IMR-90 (cell line): ENCODE measurements around the gene MRPL44. TPM values are rescaled to one million over a fixed set of nuclear protein-coding genes. Genes with fewer than 3 reads are reported as not detected.
"Not testable (repeated sequence)": the region's sequence is repeated elsewhere in the genome, so short reads cannot be mapped to it uniquely, and the experiment has no call there.

ENCODE experiments used
- ATAC-seq: fragments of 200-7000 bp; cut with Tn5 transposase; 2 replicates; pipeline ENCODE4 v1.9.1; 2020; ENCODE audit warnings: low read depth, mild to moderate bottlenecking, moderate library complexity
- BruUV-seq: library from RNA; stranded (reverse); fragments of 400-500 nt; replicated peaks from 2 replicates; lab custom pipeline; 2021; lab: Mats Ljungman, UMichigan
- CTCF ChIA-PET: fragments of 300-600 bp; formaldehyde crosslinking; extraction: SDS; loops from one replicate; lab custom pipeline; 2021; ENCODE audit warnings: antibody characterized with exemption; lab: Yijun Ruan, JAX
- POLR2A ChIA-PET: fragments of 300-600 bp; sonication (Branson Sonifier 250); formaldehyde crosslinking; loops from one replicate; lab custom pipeline; 2022; ENCODE audit warnings: antibody characterized with exemption; ENCODE audit not compliant: unreplicated experiment; lab: Charles Lee
- DNase-seq: peaks from one replicate; pipeline ENCODE4 v3.0.0; 2013
- H2AFZ ChIP-seq: replicated peaks from 2 replicates; pipeline ENCODE3; 2013; ENCODE audit warnings: low read length, mild to moderate bottlenecking; ENCODE audit not compliant: poor library complexity
- H2AK5ac ChIP-seq: 2 replicates; pipeline ENCODE4 v1.6.1; 2013; ENCODE audit warnings: low read depth, low read length, inconsistent platforms
- H2AK9ac ChIP-seq: replicated peaks from 2 replicates; pipeline ENCODE3; 2013; ENCODE audit warnings: mild to moderate bottlenecking, low read depth, low read length, moderate library complexity; ENCODE audit not compliant: poor library complexity
- H2BK120ac ChIP-seq: 2 replicates; pipeline ENCODE4 v1.6.1; 2013; ENCODE audit warnings: low read depth, low read length, inconsistent platforms
- H2BK15ac ChIP-seq: 3 replicates; pipeline ENCODE4 v1.6.1; 2013; ENCODE audit warnings: low read depth, low read length, inconsistent platforms
- H2BK20ac ChIP-seq: 2 replicates; pipeline ENCODE4 v1.6.1; 2013; ENCODE audit warnings: low read depth, mild to moderate bottlenecking, inconsistent platforms, low read length, moderate library complexity
- H2BK5ac ChIP-seq: 2 replicates; pipeline ENCODE4 v1.6.1; 2013; ENCODE audit warnings: mild to moderate bottlenecking, low read depth, low read length, inconsistent platforms; ENCODE audit not compliant: poor library complexity, severe bottlenecking
- H3K14ac ChIP-seq: replicated peaks from 2 replicates; pipeline ENCODE4 v1.6.1; 2013; ENCODE audit warnings: low read depth, low read length, inconsistent platforms
- H3K18ac ChIP-seq: 2 replicates; pipeline ENCODE4 v1.6.1; 2013; ENCODE audit warnings: low read depth, low read length, control low read depth
- H3K23ac ChIP-seq: 2 replicates; pipeline ENCODE4 v1.6.1; 2013; ENCODE audit warnings: low read depth, low read length, inconsistent platforms
- H3K27ac ChIP-seq: 2 replicates; pipeline ENCODE4 v1.5.1; 2013; ENCODE audit warnings: mild to moderate bottlenecking, control low read depth, low read length; ENCODE audit not compliant: insufficient read depth
- H3K27me3 ChIP-seq: 2 replicates; pipeline ENCODE4 v1.6.1; 2013; ENCODE audit warnings: low read length; ENCODE audit not compliant: control insufficient read depth, insufficient read depth
- H3K36me3 ChIP-seq: 2 replicates; pipeline ENCODE4 v1.6.1; 2013; ENCODE audit warnings: low read length, mixed read lengths; ENCODE audit not compliant: control insufficient read depth, insufficient read depth
- H3K4ac ChIP-seq: 2 replicates; pipeline ENCODE4 v1.6.1; 2013; ENCODE audit warnings: low read depth, low read length, inconsistent platforms
- H3K4me1 ChIP-seq: 2 replicates; pipeline ENCODE4 v1.6.1; 2013; ENCODE audit warnings: low read length, mixed read lengths; ENCODE audit not compliant: control insufficient read depth, insufficient read depth
- H3K4me2 ChIP-seq: 2 replicates; pipeline ENCODE4 v1.6.1; 2013; ENCODE audit warnings: low read depth, mild to moderate bottlenecking, control low read depth, low read length, moderate library complexity
- H3K4me3 ChIP-seq: 2 replicates; pipeline ENCODE4 v1.5.1; 2013; ENCODE audit warnings: low read depth, mild to moderate bottlenecking, control low read depth, low read length, moderate library complexity; ENCODE audit not compliant: insufficient read depth
- H3K56ac ChIP-seq: 2 replicates; pipeline ENCODE4 v1.6.1; 2013; ENCODE audit warnings: low read length, inconsistent platforms; ENCODE audit not compliant: insufficient read depth; ENCODE audit errors: extremely low read depth
- H3K79me1 ChIP-seq, 2 experiments: 2 replicates each; pipeline ENCODE4 v1.6.1; 2013; ENCODE audit warnings: low read length in 2 of 2, inconsistent platforms in 1 of 2, low read depth in 1 of 2
- H3K9ac ChIP-seq: 2 replicates; pipeline ENCODE4 v1.6.1; 2013; ENCODE audit warnings: low read depth, low read length, control low read depth
- H3K9me1 ChIP-seq: 2 replicates; pipeline ENCODE4 v1.6.1; 2013; ENCODE audit warnings: low read length, inconsistent platforms; ENCODE audit not compliant: insufficient read depth
- H3K9me3 ChIP-seq: 2 replicates; pipeline ENCODE4 v1.6.1; 2013; ENCODE audit warnings: low read length; ENCODE audit not compliant: control insufficient read depth, insufficient read depth
- H4K20me1 ChIP-seq: 2 replicates; pipeline ENCODE4 v1.6.1; 2013; ENCODE audit warnings: low read length, inconsistent platforms; ENCODE audit not compliant: insufficient read depth
- H4K5ac ChIP-seq: 2 replicates; pipeline ENCODE4 v1.6.1; 2013; ENCODE audit warnings: mild to moderate bottlenecking, low read depth, low read length, control low read depth
- H4K8ac ChIP-seq, 2 experiments: 2 replicates each; pipeline ENCODE4 v1.6.1; 2013; ENCODE audit warnings: low read depth in 2 of 2, low read length in 2 of 2, control low read depth in 1 of 2, inconsistent platforms in 1 of 2
- H4K91ac ChIP-seq: 2 replicates; pipeline ENCODE4 v1.6.1; 2013; ENCODE audit warnings: low read depth, low read length, inconsistent platforms; ENCODE audit not compliant: insufficient read depth
- BHLHE40 ChIP-seq: fragments of 150-350 bp; IDR thresholded peaks from 2 replicates; pipeline ENCODE4 v1.6.1; 2016; ENCODE audit warnings: mild to moderate bottlenecking, low read depth, low read length
- RCOR1 ChIP-seq: IDR thresholded peaks from 2 replicates; pipeline ENCODE4 v1.6.1; 2012; ENCODE audit warnings: mild to moderate bottlenecking, low read length, improper control_type of control experiment; ENCODE audit not compliant: insufficient replicate concordance
- WGBS, 2 experiments: methylation state at CpG; one replicate each; pipeline versions ENCODE4 v1.1.5 to v1.1.7; 2013; ENCODE audit warnings: missing lambda C conversion rate in 2 of 2; ENCODE audit not compliant: insufficient read length in 1 of 2; ENCODE audit errors: extremely low coverage in 2 of 2; 5-methylcytosine and 5-hydroxymethylcytosine counted together
- dilution Hi-C: fragments of 300-500 bp; cut with HindIII; formaldehyde crosslinking; loops from one replicate; pipeline ENCODE4 v1.14.3; 2018; ENCODE audit warnings: low sequenced_read_pairs; ENCODE audit not compliant: unreplicated experiment
- in situ Hi-C: fragments of 300-500 bp; cut with MboI; formaldehyde crosslinking; loops from 3 replicates; pipeline ENCODE4 v1.14.3; 2019; ENCODE audit warnings: low sequenced_read_pairs, inconsistent platforms, mixed read lengths
- intact Hi-C: fragments of 100-400 bp; cut with micrococcal nuclease; formaldehyde crosslinking; loops from 2 replicates; pipeline ENCODE4 v1.10.0; 2022
- polyA plus RNA-seq, 3 experiments: library from polyadenylated mRNA; depleted of rRNA; stranded (reverse); fragments of >200 nt; gene quantifications; 2 replicates each; pipeline ENCODE4 v1.2.3, GENCODE V29; 2012; ENCODE audit warnings: low replicate concordance in 1 of 3
- total RNA-seq: library from RNA; depleted of rRNA; stranded (reverse); fragments of >200 nt; gene quantifications from 2 replicates; pipeline ENCODE4 v1.2.3, GENCODE V29; 2012
- TF ChIP-seq, protein P1 (sequence below): fragments of 150-350 bp; IDR thresholded peaks from 2 replicates; pipeline ENCODE4 v1.6.1; 2016; ENCODE audit warnings: low read depth, mild to moderate bottlenecking, low read length, moderate library complexity, borderline replicate concordance

Gene MRPL44
- total and polyA plus RNA-seq, 2 of the 4 experiments (the other 2 are of a cell fraction): 18.6 to 20.1 TPM

DNA sequence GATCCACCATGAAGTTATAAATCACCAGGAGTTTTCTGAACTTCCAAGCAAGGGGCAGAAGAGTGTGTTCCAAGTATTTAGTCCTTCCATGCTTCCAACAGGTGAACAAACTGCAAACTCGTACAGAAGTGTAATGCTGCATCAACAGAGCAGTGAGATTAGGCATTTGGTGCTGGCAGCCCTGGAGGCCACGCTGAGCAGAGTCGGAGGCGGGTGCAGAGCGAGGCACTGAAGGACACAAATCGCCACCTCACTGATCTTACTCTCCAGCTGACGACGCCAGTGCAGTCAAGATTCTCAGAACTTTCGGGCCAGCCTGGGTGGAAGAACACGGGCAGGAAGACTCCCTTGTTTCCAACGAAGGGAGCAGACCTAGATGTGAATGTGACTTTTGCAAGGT is 42.6 kb downstream of the MRPL44 start:
- H3K23ac ChIP-seq: no peak overlapping the region; the same call in 1 of the 2 replicates
- ATAC-seq: no peak
- no peaks in the 10 kb centered on the region for H3K27me3 ChIP-seq
- peaks cover 18% of the 10 kb centered on the region for H3K36me3 ChIP-seq
- intact Hi-C loops: no loop called here
- TF ChIP-seq RCOR1 (no peak), BHLHE40 (no peak)
- TF ChIP-seq, protein P1, sequence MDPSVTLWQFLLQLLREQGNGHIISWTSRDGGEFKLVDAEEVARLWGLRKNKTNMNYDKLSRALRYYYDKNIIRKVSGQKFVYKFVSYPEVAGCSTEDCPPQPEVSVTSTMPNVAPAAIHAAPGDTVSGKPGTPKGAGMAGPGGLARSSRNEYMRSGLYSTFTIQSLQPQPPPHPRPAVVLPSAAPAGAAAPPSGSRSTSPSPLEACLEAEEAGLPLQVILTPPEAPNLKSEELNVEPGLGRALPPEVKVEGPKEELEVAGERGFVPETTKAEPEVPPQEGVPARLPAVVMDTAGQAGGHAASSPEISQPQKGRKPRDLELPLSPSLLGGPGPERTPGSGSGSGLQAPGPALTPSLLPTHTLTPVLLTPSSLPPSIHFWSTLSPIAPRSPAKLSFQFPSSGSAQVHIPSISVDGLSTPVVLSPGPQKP: no peak
- no peak overlapping the region for H2BK5ac ChIP-seq
- H3K4me3 ChIP-seq: no peak overlapping the region
- dilution Hi-C loops: no loop called here
- peaks cover 11% of the 10 kb centered on the region; the same call in 1 of the 2 replicates for H3K9me1 ChIP-seq
- no peak overlapping the region for H2AK9ac ChIP-seq
- H3K18ac ChIP-seq: no peak overlapping the region
- no peak overlapping the region for H3K4me2 ChIP-seq
- H2AFZ ChIP-seq: no peak overlapping the region
- H2AK5ac ChIP-seq: no peak overlapping the region
- no peak overlapping the region for H4K5ac ChIP-seq
- no peak overlapping the region for H4K91ac ChIP-seq
- no peak for DNase-seq
- H4K20me1 ChIP-seq: no peaks in the 10 kb centered on the region
- CTCF ChIA-PET: no interaction called here
- peaks cover 0 to 4% of the 10 kb centered on the region in 2 experiments; a peak in 1 of 4 replicates for H3K79me1 ChIP-seq
- H2BK20ac ChIP-seq: no peak overlapping the region
- H3K14ac ChIP-seq: no peak overlapping the region
- no peak overlapping the region for H3K9ac ChIP-seq
- POLR2A ChIA-PET: no interaction called here
- no peaks in the 10 kb centered on the region for H3K9me3 ChIP-seq
- H3K4me1 ChIP-seq: peaks cover 5% of the 10 kb centered on the region
- no peak overlapping the region for H4K8ac ChIP-seq
- H2BK15ac ChIP-seq: no peak overlapping the region
- H3K27ac ChIP-seq: no peak overlapping the region
- no peak overlapping the region for H3K4ac ChIP-seq
- H2BK120ac ChIP-seq: no peak overlapping the region
- in situ Hi-C loops: no loop called here
- WGBS, 2 experiments: no CpG with 5 or more reads among the region's 11 CpGs
- no peak overlapping the region for H3K56ac ChIP-seq
- no TSS peak for BruUV-seq

DNA sequence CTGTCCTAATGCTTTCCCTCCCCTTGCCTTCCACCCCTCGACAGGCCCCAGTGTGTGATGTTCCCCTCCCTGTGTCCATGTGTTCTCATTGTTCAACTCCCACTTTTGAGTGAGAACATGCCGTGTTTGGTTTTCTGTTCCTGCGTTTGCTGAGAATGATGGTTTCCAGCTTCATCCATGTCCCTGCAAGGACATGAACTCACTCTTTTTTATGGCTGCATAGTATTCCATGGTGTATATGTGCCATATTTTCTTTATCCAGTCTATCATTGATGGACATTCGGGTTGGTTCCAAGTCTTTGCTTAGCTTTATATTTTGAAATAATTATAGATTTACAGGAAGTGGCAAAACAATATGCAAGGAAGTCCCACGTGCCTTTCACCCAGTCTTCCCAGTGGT is 43.4 kb downstream of the MRPL44 start:
- H2AK9ac ChIP-seq, H2BK5ac ChIP-seq, H2AK5ac ChIP-seq, H3K14ac ChIP-seq, intact Hi-C loops, H2AFZ ChIP-seq, H4K20me1 ChIP-seq, H2BK15ac ChIP-seq, H4K91ac ChIP-seq, H3K23ac ChIP-seq, H3K4ac ChIP-seq, H3K79me1 ChIP-seq, H2BK120ac ChIP-seq, H4K5ac ChIP-seq, H2BK20ac ChIP-seq, H3K27ac ChIP-seq, BruUV-seq, POLR2A ChIA-PET, dilution Hi-C loops, H3K18ac ChIP-seq, H3K9ac ChIP-seq, H3K4me2 ChIP-seq, DNase-seq, H3K27me3 ChIP-seq, H4K8ac ChIP-seq, H3K4me1 ChIP-seq, H3K9me3 ChIP-seq, in situ Hi-C loops, H3K4me3 ChIP-seq, CTCF ChIA-PET, ATAC-seq, H3K56ac ChIP-seq: not testable (repeated sequence)
- 100% methylated on average over 1 of the region's 5 CpGs; no CpG with 5 or more reads in 1 of the 2 experiments for WGBS, 2 experiments
- Histone ChIP-seq H3K36me3 (peaks cover 18% of the 10 kb centered on the region), H3K9me1 (peaks cover 11% of the 10 kb centered on the region; the same call in 1 of the 2 replicates)
